HEK293 (cell line): ENCODE measurements around the gene LMOD3.

Experiments used
- CTCF ChIA-PET: fragments of 350-600 bp; formaldehyde crosslinking; extraction: SDS; loops from one replicate; lab custom pipeline; 2021; ENCODE audit warnings: antibody characterized with exemption; lab: Yijun Ruan, JAX
- POLR2A ChIA-PET: fragments of 300-600 bp; formaldehyde crosslinking; extraction: SDS; loops from one replicate; lab custom pipeline; 2020; ENCODE audit warnings: antibody characterized with exemption, inconsistent platforms; lab: Yijun Ruan, JAX
- H3K27ac ChIP-seq: fragments of 200-500 bp; sonication (Bioruptor generic); 2 replicates; pipeline ENCODE4 v1.5.1; 2014; ENCODE audit warnings: low read depth, low read length, control low read depth, inconsistent platforms; ENCODE audit errors: extremely low read depth
- H3K36me3 ChIP-seq, 2 experiments: fragments of 200-500 bp in 1 of 2; sonication (Bioruptor generic) in 1 of 2; 1 replicate in 1 of 2; 2 replicates in 1 of 2; pipeline ENCODE4 v1.5.1; 2014 to 2017; ENCODE audit warnings: inconsistent platforms in 2 of 2, low read length in 2 of 2; ENCODE audit not compliant: control insufficient read depth in 2 of 2, insufficient read depth in 1 of 2
- H3K4me1 ChIP-seq: fragments of 200-500 bp; sonication (Bioruptor generic); 2 replicates; pipeline ENCODE4 v1.5.1; 2014; ENCODE audit warnings: mild to moderate bottlenecking, low read length, inconsistent platforms; ENCODE audit not compliant: control insufficient read depth, insufficient read depth
- H3K4me3 ChIP-seq: 2 replicates; pipeline ENCODE4 v1.5.1; 2011; ENCODE audit warnings: low read depth, mild to moderate bottlenecking, control low read depth, low read length, moderate library complexity
- H3K9me3 ChIP-seq: fragments of 200-500 bp; sonication (Bioruptor generic); 2 replicates; pipeline ENCODE4 v1.5.1; 2014; ENCODE audit warnings: low read depth, low read length, inconsistent platforms; ENCODE audit not compliant: control insufficient read depth, insufficient read depth
- GLIS2 ChIP-seq: fragments of 450-650 bp; formaldehyde crosslinking; IDR thresholded peaks from 2 replicates; pipeline ENCODE4 v1.5.1; 2016; ENCODE audit warnings: missing biosample characterization, missing genetic modification characterization
- PRDM1 ChIP-seq: fragments of 450-650 bp; formaldehyde crosslinking; IDR thresholded peaks from 2 replicates; pipeline ENCODE4; 2016; ENCODE audit warnings: missing biosample characterization, missing genetic modification characterization
- SCRT2 ChIP-seq: fragments of 450-650 bp; formaldehyde crosslinking; IDR thresholded peaks from 2 replicates; pipeline ENCODE4 v1.5.1; 2016; ENCODE audit warnings: missing biosample characterization, missing genetic modification characterization
- ZBTB1 ChIP-seq: fragments of 450-650 bp; formaldehyde crosslinking; IDR thresholded peaks from 2 replicates; pipeline ENCODE4 v1.5.1; 2016; ENCODE audit warnings: missing biosample characterization, missing genetic modification characterization
- ZBTB11 ChIP-seq: fragments of 450-650 bp; formaldehyde crosslinking; conservative IDR thresholded peaks from 2 replicates; pipeline ENCODE4 v1.5.1; 2016; ENCODE audit warnings: low read depth, missing biosample characterization, missing genetic modification characterization
- ZNF148 ChIP-seq: fragments of 450-650 bp; formaldehyde crosslinking; IDR thresholded peaks from 2 replicates; pipeline ENCODE4 v1.5.0; 2017; ENCODE audit warnings: missing biosample characterization, missing genetic modification characterization, borderline replicate concordance
- ZNF18 ChIP-seq: fragments of 450-650 bp; formaldehyde crosslinking; IDR thresholded peaks from 2 replicates; pipeline ENCODE4 v1.5.1; 2016; ENCODE audit warnings: missing biosample characterization, missing genetic modification characterization
- ZNF660 ChIP-seq: fragments of 450-650 bp; IDR thresholded peaks from 2 replicates; pipeline ENCODE4 v1.5.1; 2018; ENCODE audit warnings: missing biosample characterization, mild to moderate bottlenecking, missing genetic modification characterization
- TF ChIP-seq, protein P1 (sequence below): fragments of 450-650 bp; formaldehyde crosslinking; IDR thresholded peaks from 2 replicates; pipeline ENCODE4 v1.5.1; 2017; ENCODE audit warnings: missing biosample characterization, missing genetic modification characterization

The LMOD3 gene

GRCh38 chr3:69116897-69117296 is 5.5 kb downstream of the LMOD3 start (continued):
- TF ChIP-seq ZNF148 (tag by site-specific recombination) (no peak), ZNF660 (tag by site-specific recombination) (no peak), ZBTB1 (no peak), GLIS2 (tag by site-specific recombination) (no peak)
- TF ChIP-seq, protein P1, sequence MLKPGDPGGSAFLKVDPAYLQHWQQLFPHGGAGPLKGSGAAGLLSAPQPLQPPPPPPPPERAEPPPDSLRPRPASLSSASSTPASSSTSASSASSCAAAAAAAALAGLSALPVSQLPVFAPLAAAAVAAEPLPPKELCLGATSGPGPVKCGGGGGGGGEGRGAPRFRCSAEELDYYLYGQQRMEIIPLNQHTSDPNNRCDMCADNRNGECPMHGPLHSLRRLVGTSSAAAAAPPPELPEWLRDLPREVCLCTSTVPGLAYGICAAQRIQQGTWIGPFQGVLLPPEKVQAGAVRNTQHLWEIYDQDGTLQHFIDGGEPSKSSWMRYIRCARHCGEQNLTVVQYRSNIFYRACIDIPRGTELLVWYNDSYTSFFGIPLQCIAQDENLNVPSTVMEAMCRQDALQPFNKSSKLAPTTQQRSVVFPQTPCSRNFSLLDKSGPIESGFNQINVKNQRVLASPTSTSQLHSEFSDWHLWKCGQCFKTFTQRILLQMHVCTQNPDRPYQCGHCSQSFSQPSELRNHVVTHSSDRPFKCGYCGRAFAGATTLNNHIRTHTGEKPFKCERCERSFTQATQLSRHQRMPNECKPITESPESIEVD: no peak
- TF ChIP-seq, all 188 proteins: peak for 0

DNA sequence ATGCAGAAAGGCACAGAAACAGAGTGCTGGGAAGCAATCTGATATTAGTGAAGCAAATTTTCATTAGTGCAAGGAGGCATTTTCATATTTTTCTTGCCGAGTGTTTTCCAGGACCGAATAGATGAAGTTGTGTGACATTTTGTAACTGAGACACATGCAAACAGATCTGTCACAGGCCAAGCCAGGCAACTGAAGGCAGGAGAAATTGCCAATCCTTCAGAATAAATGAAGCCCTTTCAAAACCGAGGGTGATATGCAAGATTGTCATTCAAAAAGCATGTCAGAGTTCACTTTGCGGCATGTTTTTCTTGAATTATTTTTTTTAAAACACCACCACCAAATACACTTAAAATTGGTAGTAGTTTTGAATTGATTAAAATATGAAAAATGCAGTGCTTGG is 6.2 kb downstream of the LMOD3 start:
- CTCF ChIA-PET: interaction anchor here (0.7 to 1.4 kb wide), 2 partner anchors 10 to 190 kb away, joined by 3 read pairs; no protein-coding TSS in a partner anchor
- Histone ChIP-seq H3K9me3 (no peaks in the 10 kb centered on the region), H3K4me1 (no peaks in the 10 kb centered on the region)
- TF ChIP-seq ZNF18 (tag by site-specific recombination) (no peak), PRDM1 (tag by site-specific recombination) (no peak)
- TF ChIP-seq, all 188 proteins: peak for 0
- POLR2A ChIA-PET: no interaction called here
- Histone ChIP-seq H3K36me3 (no peaks in the 10 kb centered on the region), H3K4me3 (no peak overlapping the region), H3K27ac (no peak overlapping the region)

DNA sequence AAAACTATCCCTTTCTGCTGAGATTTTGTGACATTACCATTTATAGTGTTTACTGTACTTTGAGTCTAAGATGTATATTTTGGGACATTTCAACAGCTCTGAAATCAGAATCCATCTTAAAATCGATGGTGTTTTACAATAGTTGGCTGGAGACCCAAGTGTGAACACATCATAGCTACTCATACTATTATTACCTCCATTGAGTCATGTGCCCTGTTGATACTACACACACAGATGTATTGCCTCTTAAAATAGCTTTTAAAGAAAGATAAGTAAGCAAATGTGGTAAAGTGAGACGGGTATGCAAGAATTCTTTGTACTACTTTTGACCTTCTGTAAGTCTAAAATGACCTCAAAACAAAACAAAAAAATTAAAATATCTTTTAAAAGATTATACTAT is 6.7 kb downstream of the LMOD3 start:
- POLR2A ChIA-PET: no interaction called here

More for the DNA sequence above, 6.7 kb downstream of the LMOD3 start:
- Histone ChIP-seq H3K36me3 (no peaks in the 10 kb centered on the region), H3K27ac (no peak overlapping the region), H3K4me1 (no peaks in the 10 kb centered on the region), H3K4me3 (no peak overlapping the region), H3K9me3 (no peaks in the 10 kb centered on the region)
- CTCF ChIA-PET: interaction anchor here (1.2 kb wide), 1 partner anchor 11 kb away, joined by 3 read pairs; no protein-coding TSS in a partner anchor
- peak; percentile 36; the same call in 1 of the 2 replicates for TF ChIP-seq SCRT2 (tag by site-specific recombination)
- no peak for TF ChIP-seq ZBTB11 (tag by site-specific recombination)
